ENCODE results near the gene MMP28.

MMP28 gene

GRCh38 chr17:35797370-35797769 lies 1.9 kb upstream of the MMP28 start:
- DNase-seq, result no peak

- DNase-seq, result no peak
Observed at GRCh38 chr17:35796942-35797341, 1.5 kb upstream of the MMP28 start.

GRCh38 chr17:35795871-35796265 lies 427 bp upstream of the MMP28 start:
- no peak for DNase-seq

- DNase-seq, result no peak
Observed at GRCh38 chr17:35793257-35793656, 2.2 kb downstream of the MMP28 start.

GRCh38 chr17:35791681-35792350 lies 3.6 kb downstream of the MMP28 start:
- no peak for DNase-seq

GRCh38 chr17:35790841-35791240 lies 4.6 kb downstream of the MMP28 start:
- no peak for DNase-seq

- DNase-seq, result peak; percentile 86
Observed at GRCh38 chr17:35788477-35789368, 6.7 kb downstream of the MMP28 start.

- no peak for DNase-seq
Observed at GRCh38 chr17:35786941-35787432, 8.5 kb downstream of the MMP28 start.

- no peak for DNase-seq
Observed at GRCh38 chr17:35784895-35785294, 10.5 kb downstream of the MMP28 start.

GRCh38 chr17:35780950-35781349 lies 14.5 kb downstream of the MMP28 start:
- no peak for DNase-seq

- no peak for DNase-seq
Observed at GRCh38 chr17:35778641-35779196, 16.7 kb downstream of the MMP28 start.

GRCh38 chr17:35775583-35775982 lies 19.9 kb downstream of the MMP28 start:
- no peak for DNase-seq

- no peak for DNase-seq
Observed at GRCh38 chr17:35775039-35775438, 20.4 kb downstream of the MMP28 start.

- DNase-seq, result peak; percentile 53
Observed at GRCh38 chr17:35774499-35774898, 20.9 kb downstream of the MMP28 start.

GRCh38 chr17:35773679-35774425 lies 21.6 kb downstream of the MMP28 start:
- no peak for DNase-seq

- DNase-seq, result no peak
Observed at GRCh38 chr17:35773129-35773528, 22.3 kb downstream of the MMP28 start.

GRCh38 chr17:35769895-35770486 lies 25.4 kb downstream of the MMP28 start:
- DNase-seq, result no peak

GRCh38 chr17:35768797-35769196 lies 26.6 kb downstream of the MMP28 start:
- DNase-seq, result no peak

- peak; percentile 49 for DNase-seq
Observed at GRCh38 chr17:35766903-35767510, 28.4 kb downstream of the MMP28 start.

GRCh38 chr17:35766489-35766877 lies 29.0 kb downstream of the MMP28 start:
- no peak for DNase-seq

GRCh38 chr17:35765756-35766488 lies 29.5 kb downstream of the MMP28 start:
- no peak for DNase-seq
